IPS DF 19.7 (cell line): Measurements from ENCODE around the gene KRTAP5-3.
"Not testable (repeated sequence)": the region's sequence is repeated elsewhere in the genome, so short reads cannot be mapped to it uniquely, and the experiment has no call there.

Experiments used
- DNase-seq: peaks from one replicate; pipeline ENCODE4 v3.0.0-alpha.2; 2013; ENCODE audit warnings: low read depth, low spot score

The KRTAP5-3 gene

DNA sequence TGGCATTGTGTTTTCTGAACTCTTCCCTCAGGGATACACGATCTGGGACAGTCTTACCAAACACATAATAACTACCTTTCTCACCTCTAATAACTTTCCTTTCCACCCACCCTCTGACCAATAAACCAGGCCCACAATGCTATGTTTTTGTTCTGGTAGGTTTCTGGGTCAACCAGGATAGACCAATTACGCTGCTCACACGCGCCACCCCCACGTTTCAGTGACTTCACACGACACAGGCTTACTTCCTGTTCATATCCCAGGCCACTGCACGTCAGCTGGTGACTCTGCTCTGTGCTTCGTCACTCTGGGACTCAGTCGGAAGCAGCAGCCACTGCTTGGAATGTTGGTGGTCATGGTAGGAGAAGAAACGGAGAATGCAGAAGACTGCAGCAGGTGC lies 11.2 kb upstream of the KRTAP5-3 start:
- no peak for DNase-seq

GRCh38 chr11:1618231-1618630 lies 10.0 kb upstream of the KRTAP5-3 start:
- DNase-seq: no peak

DNA sequence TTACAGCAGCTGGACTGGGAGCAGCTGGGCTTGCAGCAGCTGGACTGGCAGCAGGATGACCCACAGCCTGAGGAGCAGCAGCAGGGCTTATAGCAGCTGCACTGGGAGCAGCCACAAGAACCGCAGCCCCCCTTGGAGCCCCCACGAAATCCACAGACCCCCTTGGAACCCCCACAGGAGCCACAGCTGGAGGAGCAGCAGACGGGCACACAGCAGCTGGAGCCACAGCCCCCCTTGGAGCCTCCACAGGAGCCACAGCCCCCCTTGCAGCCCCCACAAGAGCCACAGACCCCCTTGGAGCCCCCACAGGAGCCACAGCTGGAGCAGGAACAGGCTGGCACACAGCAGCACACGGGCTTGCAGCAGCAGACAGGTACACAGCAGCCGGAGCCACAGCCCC lies 362 bp downstream of the KRTAP5-3 start:
- not testable (repeated sequence) for DNase-seq

DNA sequence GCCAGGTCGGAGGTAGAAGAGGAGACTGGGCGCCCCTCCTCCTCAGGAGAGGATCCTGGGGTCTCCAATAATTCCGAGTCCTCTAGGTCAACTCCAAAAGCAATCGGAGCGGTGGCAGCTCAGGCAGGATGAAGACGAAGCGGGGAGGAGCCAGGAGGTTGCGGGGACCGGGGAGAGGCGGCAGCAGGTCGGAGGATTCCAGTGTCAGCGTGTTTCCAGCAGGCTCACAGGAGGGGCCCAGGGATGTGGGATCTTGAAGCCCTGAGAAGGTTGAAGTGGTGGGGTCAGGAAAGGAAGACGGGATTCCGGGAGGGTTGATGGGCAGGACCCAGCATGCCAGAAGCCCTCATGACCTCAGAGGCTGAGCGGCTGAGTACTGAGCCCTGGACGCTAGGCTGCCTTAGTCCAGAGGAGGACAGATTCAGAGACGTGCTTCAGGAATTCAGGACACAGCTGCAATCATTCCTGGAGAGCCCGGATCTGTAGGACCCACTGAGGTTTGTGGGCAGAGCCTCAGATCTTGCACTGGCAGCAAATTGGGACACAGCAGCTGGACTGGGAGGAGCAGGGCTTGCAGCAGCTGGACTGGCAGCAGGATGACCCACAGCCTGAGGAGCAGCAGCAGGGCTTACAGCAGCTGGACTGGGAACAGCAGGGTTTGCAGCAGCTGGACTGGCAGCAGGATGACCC lies 962 bp downstream of the KRTAP5-3 start:
- not testable (repeated sequence) for DNase-seq

DNA sequence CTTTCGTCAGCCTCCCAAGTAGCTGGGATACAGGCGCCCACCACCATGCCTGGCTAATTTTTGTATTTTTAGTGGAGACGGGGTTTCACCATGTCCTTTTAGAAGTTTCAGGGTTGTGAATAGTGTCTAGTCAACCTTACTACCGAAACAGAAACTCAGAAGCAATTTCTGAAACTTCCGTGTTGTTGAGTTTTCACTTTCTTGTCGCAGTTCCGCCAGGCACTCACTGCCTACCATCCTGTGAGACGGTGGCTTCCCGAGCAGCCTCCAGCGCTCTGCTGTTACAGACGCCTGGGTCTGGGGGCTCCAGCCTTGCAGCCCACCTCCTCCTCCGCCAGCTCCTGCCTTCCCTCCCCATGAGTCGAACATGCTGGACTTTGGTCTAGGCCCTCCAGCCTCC lies 2.3 kb downstream of the KRTAP5-3 start:
- not testable (repeated sequence) for DNase-seq

DNA sequence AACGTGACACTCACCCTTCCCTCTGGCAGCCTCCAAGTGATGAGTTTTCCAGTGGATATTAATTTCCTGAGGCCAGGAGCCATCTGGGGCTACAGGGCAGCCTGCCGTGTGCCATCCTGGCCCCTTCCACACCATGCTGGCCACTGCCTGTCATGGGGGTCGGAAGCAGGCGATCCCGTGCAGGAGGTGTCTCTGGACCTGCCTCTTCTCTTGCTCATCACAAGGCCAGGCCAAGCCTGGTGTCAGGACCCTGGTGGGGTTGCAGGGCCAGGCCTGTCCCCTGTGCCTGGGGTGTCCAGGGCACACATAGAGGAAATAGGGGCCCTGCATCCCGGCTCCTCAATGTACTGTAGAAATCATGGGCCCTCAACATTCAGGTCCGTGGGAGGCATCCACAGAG lies 3.6 kb downstream of the KRTAP5-3 start:
- DNase-seq: no peak

DNA sequence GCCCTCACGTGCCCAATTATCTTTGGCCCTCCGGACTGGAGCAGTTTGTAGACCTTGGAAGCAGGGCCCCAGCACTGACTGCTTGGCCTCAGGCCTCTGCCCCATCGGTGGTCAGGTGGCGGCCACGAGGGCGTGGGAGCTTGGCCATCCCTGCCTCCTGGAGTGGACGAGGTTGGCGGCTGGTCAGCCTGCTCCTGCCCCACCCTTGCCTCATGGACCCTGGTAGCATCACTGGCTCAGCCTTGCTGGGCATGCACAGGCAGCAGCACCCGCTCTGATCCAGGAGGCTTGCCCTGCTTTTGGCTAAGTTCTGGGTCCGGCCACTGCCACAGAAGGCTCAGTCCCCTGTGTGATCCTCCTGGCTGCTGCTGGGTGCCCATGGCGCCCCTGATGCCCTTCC lies 4.1 kb downstream of the KRTAP5-3 start:
- no peak for DNase-seq

DNA sequence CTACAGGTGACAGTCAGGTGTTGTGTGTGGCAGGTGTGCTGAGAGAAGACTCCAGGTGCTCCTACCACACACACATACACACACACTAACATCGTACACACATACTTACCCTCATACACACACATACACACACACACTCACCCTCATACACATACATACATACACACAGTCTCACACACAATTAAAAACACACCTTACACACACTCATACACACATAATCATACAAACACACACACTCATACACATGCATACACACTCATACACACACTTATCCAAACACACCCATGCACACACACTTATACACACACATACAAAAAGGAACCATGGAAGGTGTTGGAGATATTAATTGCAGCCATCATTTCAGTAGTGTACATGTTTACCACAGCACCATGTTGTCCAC lies 4.6 kb downstream of the KRTAP5-3 start:
- DNase-seq: no peak

DNA sequence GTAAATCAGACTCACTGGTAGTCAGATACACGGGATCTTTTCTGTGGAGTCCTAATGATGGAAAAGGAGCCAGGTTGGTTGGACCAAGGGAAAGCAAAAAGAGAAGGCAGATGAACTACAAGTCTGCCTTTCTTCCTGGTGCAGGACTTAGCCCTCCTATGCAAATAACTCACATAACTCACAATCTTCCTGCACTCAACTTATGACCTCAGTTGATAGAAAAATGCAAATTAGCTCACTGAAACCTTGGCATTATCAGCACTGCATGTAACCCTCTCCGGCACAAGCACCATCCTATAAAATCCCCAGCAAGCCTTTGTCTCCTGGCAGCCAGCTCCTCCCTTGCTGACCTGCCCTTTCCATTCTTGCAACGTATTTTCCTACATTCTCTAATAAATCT lies 6.6 kb downstream of the KRTAP5-3 start:
- not testable (repeated sequence) for DNase-seq

DNA sequence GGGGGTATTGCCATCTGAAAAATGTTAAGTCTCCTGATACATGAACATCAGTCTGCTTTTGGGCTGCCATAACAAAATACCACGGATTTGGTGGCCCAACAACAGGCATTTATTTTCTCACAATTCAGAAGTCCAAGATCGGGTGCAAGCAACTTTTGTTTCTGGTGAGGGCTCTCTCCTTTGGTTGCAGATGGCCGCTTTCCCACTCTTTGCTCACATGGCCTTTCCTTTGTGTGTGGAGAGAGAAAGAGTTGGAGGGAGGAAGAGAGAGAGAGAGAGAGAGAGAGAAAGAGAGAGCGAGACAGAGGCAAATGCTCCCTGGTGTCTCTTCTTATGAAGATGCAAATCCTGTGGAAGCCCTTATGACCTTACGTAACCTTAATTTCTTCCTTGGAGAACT lies 7.6 kb downstream of the KRTAP5-3 start:
- no peak for DNase-seq

GRCh38 chr11:1598816-1599215 lies 9.4 kb downstream of the KRTAP5-3 start:
- no peak for DNase-seq

DNA sequence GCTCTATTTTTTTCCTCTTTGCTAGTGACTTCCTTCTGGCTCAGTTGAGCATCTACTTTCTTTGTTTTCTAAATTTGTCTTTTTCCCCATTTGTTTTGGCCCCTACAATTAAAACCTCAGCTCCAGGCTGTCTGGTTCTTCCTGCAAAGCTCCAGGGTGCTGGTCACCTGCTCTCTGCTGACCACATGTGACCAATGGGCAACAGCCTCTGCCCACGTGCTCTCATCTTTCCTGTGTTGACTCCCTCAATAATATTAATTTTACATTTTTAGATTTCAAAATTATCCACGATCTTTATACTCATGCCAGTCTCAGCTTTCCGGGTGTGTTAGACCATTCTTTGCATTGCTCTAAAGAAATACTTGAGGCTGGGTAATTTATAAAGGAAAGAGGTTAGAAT lies 9.9 kb downstream of the KRTAP5-3 start:
- DNase-seq: not testable (repeated sequence)

DNA sequence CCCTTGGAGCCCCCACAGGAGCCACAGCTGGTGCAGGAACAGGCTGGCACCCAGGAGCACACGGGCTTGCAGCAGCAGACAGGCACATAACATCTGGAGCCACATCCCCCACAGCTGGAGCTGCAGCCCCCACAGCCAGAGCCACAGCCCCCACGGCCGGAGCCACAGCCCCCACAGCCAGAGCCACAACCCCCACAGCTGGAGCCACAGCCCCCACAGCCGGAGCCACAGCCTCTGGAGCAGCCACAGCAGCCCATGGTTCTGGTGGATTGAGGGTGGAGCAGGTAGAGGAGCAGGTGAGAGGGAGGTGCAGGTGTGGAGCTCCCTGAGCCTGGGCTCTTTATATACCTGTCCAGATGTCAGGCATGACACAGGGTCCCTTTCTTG lies 10.3 kb downstream of the KRTAP5-3 start, which contains the start of gene KRTAP5-2:
TSS of gene KRTAP5-2 (minus strand) at position 301 of the 387 bp plus-strand sequence. CDS start at position 257, 44 bp downstream.
- DNase-seq: no peak

DNA sequence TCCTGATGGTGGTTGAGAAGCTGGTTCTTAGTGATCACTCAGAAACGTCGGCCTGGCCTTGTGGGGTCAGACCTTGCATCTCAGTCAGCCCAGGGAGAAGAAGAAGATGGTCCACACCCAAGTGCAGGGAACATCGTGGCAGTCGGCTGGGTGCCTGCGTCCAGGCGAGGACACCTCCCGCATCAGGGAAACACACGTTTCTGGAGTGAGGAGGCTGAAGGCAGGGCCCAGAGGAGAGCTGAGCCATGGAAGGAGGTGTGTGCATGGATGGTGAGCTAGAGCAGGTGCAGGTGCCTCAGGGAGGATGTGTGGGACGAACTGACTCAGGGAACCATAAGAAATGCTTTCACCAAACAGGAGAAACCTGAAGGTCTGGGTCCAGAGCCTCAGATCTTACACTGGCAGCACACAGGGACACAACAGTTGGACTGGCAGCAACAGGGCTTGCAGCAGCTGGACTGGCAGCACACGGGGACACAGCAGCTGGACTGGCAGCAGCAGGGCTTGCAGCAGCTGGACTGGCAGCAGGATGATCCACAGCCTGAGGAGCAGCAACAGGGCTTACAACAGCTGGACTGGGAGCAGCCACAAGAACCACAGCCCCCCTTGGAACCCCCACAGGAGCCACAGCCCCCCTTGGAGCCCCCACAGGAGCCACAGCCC lies 10.8 kb downstream of the KRTAP5-3 start:
- DNase-seq: no peak

- DNase-seq: not testable (repeated sequence)
These were observed 11.6 kb downstream of the KRTAP5-3 start for GRCh38 chr11:1596576-1597121.

GRCh38 chr11:1595994-1596575 lies 12.2 kb downstream of the KRTAP5-3 start:
- DNase-seq: not testable (repeated sequence)

DNA sequence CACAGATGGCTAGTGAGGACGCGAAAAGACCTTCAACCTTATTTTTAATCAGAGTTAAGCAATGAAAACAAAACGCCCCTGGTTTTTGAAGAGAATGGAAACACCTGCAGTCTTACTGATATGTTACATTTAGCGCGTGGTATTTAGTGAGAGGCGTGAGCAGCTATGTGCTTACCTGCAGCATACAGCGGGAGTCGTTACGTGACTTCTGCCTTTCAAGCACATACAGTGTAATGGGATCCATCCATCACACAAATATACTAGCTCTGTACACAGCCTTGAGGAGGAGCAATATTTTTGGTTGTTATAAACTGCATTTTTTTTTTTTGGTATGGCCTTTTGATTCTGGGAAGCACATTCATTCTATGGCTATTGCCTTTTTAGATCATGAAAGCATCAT lies 15.6 kb downstream of the KRTAP5-3 start:
- DNase-seq: no peak

GRCh38 chr11:1589996-1590395 lies 18.3 kb downstream of the KRTAP5-3 start:
- DNase-seq: no peak

GRCh38 chr11:1589191-1589963 lies 18.9 kb downstream of the KRTAP5-3 start:
- DNase-seq: not testable (repeated sequence)

DNA sequence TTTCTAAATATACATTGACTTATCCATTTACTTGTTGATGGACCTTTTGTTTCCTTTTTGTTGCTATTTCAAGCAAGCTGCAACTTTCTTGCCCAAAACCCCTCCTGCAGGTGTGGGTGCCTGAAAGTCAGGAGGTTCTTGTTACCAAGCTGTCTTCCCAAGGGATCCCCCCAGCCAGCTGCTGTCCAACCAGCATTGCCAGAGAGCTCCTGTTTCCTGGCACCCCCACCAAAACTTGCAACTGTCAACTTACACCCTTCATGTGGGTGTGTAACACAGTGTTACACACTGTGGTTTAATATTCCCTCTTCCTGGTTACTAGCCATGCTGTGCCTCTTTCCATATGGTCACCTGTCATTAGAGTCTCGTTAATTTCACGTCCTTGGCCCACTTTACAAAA lies 21.6 kb downstream of the KRTAP5-3 start:
- DNase-seq: no peak

DNA sequence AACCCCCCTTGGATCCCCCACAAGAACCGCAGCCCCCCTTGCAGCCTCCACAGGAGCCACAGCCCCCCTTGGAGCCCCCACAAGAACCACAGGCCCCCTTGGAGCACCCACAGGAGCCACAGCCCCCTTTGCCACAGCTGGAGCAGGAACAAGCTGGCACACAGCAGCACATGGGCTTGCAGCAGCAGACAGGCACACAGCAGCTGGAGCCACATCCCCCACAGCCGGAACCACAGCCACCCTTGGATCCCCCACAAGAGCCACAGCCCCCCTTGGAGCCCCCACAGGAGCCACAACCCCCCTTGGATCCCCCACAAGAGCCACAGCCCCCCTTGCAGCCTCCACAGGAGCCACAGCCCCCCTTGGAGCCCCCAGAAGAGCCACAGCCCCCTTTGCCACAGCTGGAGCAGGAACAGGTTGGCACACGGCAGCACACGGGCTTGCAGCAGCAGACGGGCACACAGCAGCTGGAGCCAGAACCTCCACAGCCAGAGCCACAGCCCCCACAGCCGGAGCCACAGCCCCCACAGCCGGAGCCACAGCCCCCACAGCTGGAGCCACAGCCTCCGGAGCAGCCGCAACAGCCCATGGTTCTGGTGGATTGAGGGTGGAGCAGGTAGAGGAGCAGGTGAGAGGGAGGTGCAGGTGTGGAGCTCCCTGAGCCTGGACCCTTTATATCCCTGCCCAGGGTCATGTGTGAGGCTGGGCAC lies 23.4 kb downstream of the KRTAP5-3 start, which contains the start of gene KRTAP5-1:
TSS of gene KRTAP5-1 (minus strand) at position 623 of the 710 bp plus-strand sequence. CDS start at position 589, 34 bp downstream.
- DNase-seq: not testable (repeated sequence)
